Measurements from ENCODE around the gene C1QTNF9.

DNA sequence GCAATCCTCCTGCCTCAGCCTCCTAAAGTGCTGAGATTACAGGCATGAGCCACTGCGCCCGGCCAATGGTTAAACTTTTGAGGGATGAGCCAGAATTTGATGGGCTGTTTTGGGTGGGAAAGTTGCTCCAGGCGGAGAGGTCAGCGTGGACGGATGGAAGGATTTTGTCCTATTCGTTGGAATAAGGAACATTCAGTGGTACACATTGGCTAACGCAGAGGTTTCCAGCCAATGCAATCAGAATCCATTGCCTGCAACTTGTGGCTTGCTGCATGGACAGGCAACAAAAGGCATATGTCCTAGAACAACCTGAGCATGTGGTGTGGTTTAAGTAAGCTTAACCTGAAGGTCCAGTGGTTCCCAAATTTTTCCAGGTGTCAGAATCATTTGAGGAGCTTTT lies 35.5 kb upstream of the C1QTNF9 start:
- TF ChIP-seq CTCF (IDR thresholded peaks at IDR 0.05; ENCODE audit: borderline replicate concordance, extremely low read depth, low read length, poor library complexity, severe bottlenecking) = no peak
- no peak for TF ChIP-seq EZH2 (IDR thresholded peaks at IDR 0.05; ENCODE audit: borderline replicate concordance, low read depth, low read length, severe bottlenecking)
